HepG2 (cell line): ENCODE results near the gene DOCK1. TPM values are rescaled to one million over a fixed set of nuclear protein-coding genes. Genes with fewer than 3 reads are reported as not detected.

ENCODE experiments used
- ATF2 ChIP-seq: sonication (generic); formaldehyde crosslinking; IDR thresholded peaks from 2 replicates; pipeline ENCODE4 v1.4.0; 2020; ENCODE audit warnings: missing genetic modification reagents
- HMG20B ChIP-seq: conservative IDR thresholded peaks from 2 replicates; pipeline ENCODE4 v1.6.1; 2016; ENCODE audit warnings: missing genetic modification reagents, missing compliant biosample characterization
- PHF20 ChIP-seq: sonication (generic); formaldehyde crosslinking; IDR thresholded peaks from 2 replicates; pipeline ENCODE4 v1.5.0; 2020; ENCODE audit warnings: mild to moderate bottlenecking, missing genetic modification reagents
- REL ChIP-seq: sonication (generic); formaldehyde crosslinking; conservative IDR thresholded peaks from 2 replicates; pipeline ENCODE4 v1.8.0; 2022; ENCODE audit warnings: mild to moderate bottlenecking, missing genetic modification reagents, moderate library complexity
- SOX13 ChIP-seq, 3 experiments: fragments of 450-650 bp in 1 of 3; sonication (generic) in 1 of 3; formaldehyde crosslinking in 1 of 3; IDR thresholded peaks in 2 of 3; conservative IDR thresholded peaks in 1 of 3; 2 replicates each; pipeline versions ENCODE4 v1.5.0 to v1.6.1; 2016 to 2020; ENCODE audit warnings: antibody characterized with exemption in 1 of 3, mild to moderate bottlenecking in 1 of 3, missing compliant biosample characterization in 1 of 3, missing genetic modification reagents in 1 of 3, moderate library complexity in 1 of 3
- SSRP1 ChIP-seq: IDR thresholded peaks from 2 replicates; pipeline ENCODE4 v1.6.1; 2016; ENCODE audit warnings: control low read depth
- TCF12 ChIP-seq, 2 experiments: fragments of 450-650 bp in 1 of 2; sonication (generic) in 1 of 2; formaldehyde crosslinking in 1 of 2; IDR thresholded peaks; 2 replicates each; pipeline versions ENCODE4 v1.6.1 to v1.8.0; 2017 to 2022; ENCODE audit warnings: antibody characterized with exemption in 1 of 2, mild to moderate bottlenecking in 1 of 2, missing genetic modification reagents in 1 of 2, moderate library complexity in 1 of 2
- ZBTB46 ChIP-seq: sonication (generic); formaldehyde crosslinking; IDR thresholded peaks from 2 replicates; pipeline ENCODE4 v1.4.0; 2020; ENCODE audit warnings: mild to moderate bottlenecking, missing genetic modification reagents, borderline replicate concordance
- ZFP91 ChIP-seq: sonication (generic); formaldehyde crosslinking; IDR thresholded peaks from 2 replicates; pipeline ENCODE4 v1.9.0; 2022; ENCODE audit warnings: missing genetic modification reagents, mild to moderate bottlenecking, borderline replicate concordance
- ZNF382 ChIP-seq: sonication (generic); formaldehyde crosslinking; IDR thresholded peaks from 2 replicates; pipeline ENCODE4 v1.5.0; 2020; ENCODE audit warnings: missing genetic modification reagents, mild to moderate bottlenecking, borderline replicate concordance
- ZNF572 ChIP-seq: sonication (generic); formaldehyde crosslinking; IDR thresholded peaks from 2 replicates; pipeline ENCODE4 v1.5.1; 2020; ENCODE audit warnings: mild to moderate bottlenecking, missing genetic modification reagents
- ZNF850 ChIP-seq: sonication (generic); formaldehyde crosslinking; conservative IDR thresholded peaks from 2 replicates; pipeline ENCODE4 v1.9.0; 2021; ENCODE audit warnings: mild to moderate bottlenecking, missing genetic modification reagents
- polyA plus RNA-seq, 8 experiments: library from polyadenylated mRNA; depleted of rRNA in 3 of 8; stranded (reverse) in 7 of 8; unstranded in 1 of 8; fragments of >200 nt; fragmentation: Illumina TruSeq in 4 of 8; extraction: Trizol in 4 of 8; gene quantifications; 2 replicates each; pipeline versions ENCODE4 v1.2.1 to v1.2.3, GENCODE V29; 2011 to 2016; ENCODE audit warnings: low read depth in 4 of 8, missing spikeins in 1 of 8, mixed read lengths in 1 of 8; ENCODE audit not compliant: insufficient read depth in 1 of 8
- total RNA-seq, 5 experiments: library from RNA; depleted of rRNA; stranded (reverse); fragments of >200 nt; fragmentation: Illumina TruSeq; extraction: Trizol; gene quantifications; 2 replicates each; pipeline ENCODE4 v1.2.3, GENCODE V29; 2016; ENCODE audit warnings: low read depth in 1 of 5

DOCK1 gene
- total and polyA plus RNA-seq, 2 of the 13 experiments (the other 11 are each of a cell fraction or from before 2014, with no cell fraction given): 8.3 to 25.5 TPM

- TF ChIP-seq ZBTB46 (CRISPR knock-in tag) (no peak), HMG20B (no peak), TCF12 (IDR thresholded peaks at IDR 0.05) (no peak), TCF12 (CRISPR knock-in tag; IDR thresholded peaks at IDR 0.05) (no peak), REL (CRISPR knock-in tag) (no peak), ZFP91 (no peak), ATF2 (CRISPR knock-in tag) (no peak), ZNF850 (CRISPR knock-in tag) (no peak), SOX13 (IDR thresholded peaks at IDR 0.05) (no peak), SOX13 (CRISPR knock-in tag; conservative IDR thresholded peaks at IDR 0.05 in 1 of 2, IDR thresholded peaks at IDR 0.05 in 1 of 2) (no peak), ZNF572 (no peak), PHF20 (CRISPR knock-in tag) (no peak), ZNF382 (CRISPR knock-in tag) (no peak), SSRP1 (no peak)
These were observed 1.4 kb upstream of the DOCK1 start (continued) for GRCh38 chr10:126903656-126904360.
